Activated T-cell treated with anti-CD3 and anti-CD28 coated beads for 4 hours (primary cell): ENCODE measurements around the gene IPO8.
"Not testable (repeated sequence)": the region's sequence is repeated elsewhere in the genome, so short reads cannot be mapped to it uniquely, and the experiment has no call there.

Experiments
- DNase-seq: peaks from one replicate; pipeline ENCODE4 v3.0.0-alpha.2; 2020

The IPO8 gene

GRCh38 chr12:30603129-30603528 lies 92.5 kb downstream of the IPO8 start:
- no peak for DNase-seq

- DNase-seq = no peak
Measured at GRCh38 chr12:30602678-30603077, 93.0 kb downstream of the IPO8 start.

DNA sequence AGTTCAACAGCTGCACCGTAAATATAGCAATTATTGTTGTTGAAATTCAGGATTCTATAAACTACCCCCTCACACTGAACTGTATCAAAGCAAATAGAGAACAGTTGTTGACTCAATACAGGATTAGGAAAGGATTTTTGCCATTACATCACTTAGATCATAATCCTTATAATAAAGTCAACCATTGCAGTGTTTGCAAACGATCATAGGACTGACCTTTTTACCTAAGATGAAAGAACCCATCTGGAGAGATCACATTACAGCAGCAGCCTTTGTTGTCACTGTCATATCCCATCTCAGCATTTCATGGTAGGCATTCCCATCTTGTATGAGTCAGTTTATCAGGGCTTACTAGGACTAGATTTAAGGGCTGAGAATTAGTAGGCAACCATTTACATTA lies 96.1 kb downstream of the IPO8 start:
- no peak for DNase-seq

GRCh38 chr12:30598889-30599288 lies 96.8 kb downstream of the IPO8 start:
- no peak for DNase-seq

DNA sequence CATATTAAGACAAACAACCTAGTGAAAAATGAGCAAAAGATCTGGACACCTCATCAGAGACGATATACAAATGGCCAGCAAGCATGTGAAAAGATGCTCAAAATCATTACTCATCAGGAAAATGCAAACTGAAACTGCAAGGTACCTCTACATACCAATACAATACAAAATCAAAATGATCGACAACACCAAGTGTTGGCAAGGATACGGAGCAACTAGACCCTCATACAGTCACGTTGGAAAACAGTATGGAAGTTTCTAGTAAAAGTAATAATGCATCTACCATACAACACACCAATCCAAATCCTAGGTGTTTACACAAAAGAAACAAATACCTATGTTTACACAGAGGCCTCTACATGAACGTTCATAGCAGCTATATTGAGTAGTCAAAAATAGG lies 99.9 kb downstream of the IPO8 start:
- DNase-seq = no peak

- no peak for DNase-seq
Measured at GRCh38 chr12:30594509-30594908, 101.2 kb downstream of the IPO8 start.

- DNase-seq = not testable (repeated sequence)
Measured at GRCh38 chr12:30588572-30588971, 107.1 kb downstream of the IPO8 start.

DNA sequence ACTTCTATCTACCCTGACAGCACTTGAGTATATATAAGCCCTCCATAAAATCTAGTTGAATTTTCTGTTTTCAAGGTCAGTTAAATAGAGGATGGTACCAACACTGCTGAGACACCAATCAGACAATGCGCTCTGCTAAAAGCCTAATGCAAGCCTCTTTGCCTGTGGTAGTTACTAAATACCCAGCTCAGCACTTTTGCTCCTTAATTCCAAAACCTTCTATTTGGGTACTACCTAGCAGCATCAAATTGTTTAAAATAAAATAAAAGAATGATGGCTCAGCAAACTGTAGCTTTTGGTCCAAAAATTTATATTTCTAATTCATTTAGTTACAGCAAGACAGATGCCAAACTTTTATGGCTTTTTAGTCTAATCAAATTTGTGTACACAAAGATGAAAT lies 107.9 kb downstream of the IPO8 start:
- DNase-seq = no peak

- no peak for DNase-seq
Measured at GRCh38 chr12:30585877-30586276, 109.8 kb downstream of the IPO8 start.

- DNase-seq = no peak
Measured at GRCh38 chr12:30582943-30583342, 112.7 kb downstream of the IPO8 start.

DNA sequence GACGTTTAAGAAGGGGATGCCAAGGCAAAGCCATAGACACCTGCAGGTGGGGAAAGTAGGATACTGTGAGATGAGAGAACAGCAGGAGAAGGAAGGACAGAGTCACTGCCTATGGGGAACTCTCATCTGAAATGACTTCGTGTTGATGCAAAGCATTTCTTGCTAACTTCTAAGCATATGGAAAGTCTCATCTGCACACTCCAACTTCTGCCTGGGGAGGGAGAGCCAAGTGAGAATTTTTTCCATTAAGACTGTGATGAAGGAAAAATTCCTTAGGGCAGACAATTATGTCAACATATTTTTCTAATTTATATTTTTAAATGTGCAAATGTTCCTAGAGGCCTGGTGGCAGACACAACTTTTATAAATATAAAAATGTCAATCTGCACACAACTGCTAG lies 115.3 kb downstream of the IPO8 start:
- DNase-seq = no peak
